ENCODE data around the gene NME3.

DNA sequence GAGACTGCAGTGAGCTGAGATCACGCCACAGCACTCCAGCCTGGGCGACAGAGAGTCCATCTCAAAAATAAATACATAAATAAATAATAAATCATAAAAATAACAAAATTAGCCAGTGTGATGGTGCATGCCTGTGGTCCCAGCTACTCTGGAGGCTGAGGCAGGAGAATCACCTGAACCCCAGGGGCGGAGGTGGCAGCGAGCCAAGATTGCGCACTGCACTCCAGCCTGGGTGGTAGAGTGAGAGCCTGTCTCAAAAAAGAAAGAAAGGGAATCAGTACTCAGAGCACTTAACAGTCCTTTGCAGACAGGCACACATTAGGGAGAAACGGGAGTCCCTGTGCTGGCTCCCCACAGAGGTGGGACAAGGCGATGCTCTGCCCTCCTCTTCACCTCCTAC, 40.3 kb downstream of the NME3 start:
- TF ChIP-seq, protein P1, sequence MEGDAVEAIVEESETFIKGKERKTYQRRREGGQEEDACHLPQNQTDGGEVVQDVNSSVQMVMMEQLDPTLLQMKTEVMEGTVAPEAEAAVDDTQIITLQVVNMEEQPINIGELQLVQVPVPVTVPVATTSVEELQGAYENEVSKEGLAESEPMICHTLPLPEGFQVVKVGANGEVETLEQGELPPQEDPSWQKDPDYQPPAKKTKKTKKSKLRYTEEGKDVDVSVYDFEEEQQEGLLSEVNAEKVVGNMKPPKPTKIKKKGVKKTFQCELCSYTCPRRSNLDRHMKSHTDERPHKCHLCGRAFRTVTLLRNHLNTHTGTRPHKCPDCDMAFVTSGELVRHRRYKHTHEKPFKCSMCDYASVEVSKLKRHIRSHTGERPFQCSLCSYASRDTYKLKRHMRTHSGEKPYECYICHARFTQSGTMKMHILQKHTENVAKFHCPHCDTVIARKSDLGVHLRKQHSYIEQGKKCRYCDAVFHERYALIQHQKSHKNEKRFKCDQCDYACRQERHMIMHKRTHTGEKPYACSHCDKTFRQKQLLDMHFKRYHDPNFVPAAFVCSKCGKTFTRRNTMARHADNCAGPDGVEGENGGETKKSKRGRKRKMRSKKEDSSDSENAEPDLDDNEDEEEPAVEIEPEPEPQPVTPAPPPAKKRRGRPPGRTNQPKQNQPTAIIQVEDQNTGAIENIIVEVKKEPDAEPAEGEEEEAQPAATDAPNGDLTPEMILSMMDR (IDR thresholded peaks at IDR 0.05): no peak
- TF ChIP-seq EZH2phosphoT487 (IDR thresholded peaks at IDR 0.05): no peak

Measured in neural progenitor cell (in vitro differentiated cells).